GM12873 (cell line): ENCODE data around the gene NEUROD2.

Source experiments
- CTCF ChIP-seq: IDR thresholded peaks from 2 replicates; pipeline ENCODE4 v1.5.1; 2012; ENCODE audit warnings: low read depth, mild to moderate bottlenecking, moderate library complexity, low read length, control low read depth; ENCODE audit not compliant: insufficient read depth; ENCODE audit errors: missing control alignments

NEUROD2 gene

GRCh38 chr17:39617100-39617445 is 9.4 kb upstream of the NEUROD2 start:
- TF ChIP-seq CTCF = no peak

- TF ChIP-seq CTCF = no peak
Measured at GRCh38 chr17:39615434-39615833, 7.7 kb upstream of the NEUROD2 start.

- no peak for TF ChIP-seq CTCF
Measured at GRCh38 chr17:39614545-39615157, 6.9 kb upstream of the NEUROD2 start.

GRCh38 chr17:39612935-39613464 is 5.3 kb upstream of the NEUROD2 start:
- no peak for TF ChIP-seq CTCF

GRCh38 chr17:39612291-39612894 is 4.7 kb upstream of the NEUROD2 start:
- TF ChIP-seq CTCF = no peak

GRCh38 chr17:39611401-39612112 is 3.8 kb upstream of the NEUROD2 start:
- no peak for TF ChIP-seq CTCF

- TF ChIP-seq CTCF = no peak
Measured at GRCh38 chr17:39609416-39610025, 1.8 kb upstream of the NEUROD2 start.
